GM04504 (cell line): Measurements from ENCODE around the gene VSIG8.
A peak's percentile ranks its signal among the peaks of the same experiment; 100 is the strongest.

ENCODE experiments used
- DNase-seq: peaks from one replicate; pipeline ENCODE4 v3.0.0-alpha.2; 2012; ENCODE audit warnings: low read depth

VSIG8 gene

GRCh38 chr1:159829273-159829634 lies 33.2 kb downstream of the VSIG8 start:
- DNase-seq: no peak

GRCh38 chr1:159828581-159829272 lies 33.7 kb downstream of the VSIG8 start:
- DNase-seq: no peak

- DNase-seq: no peak
These were observed 34.3 kb downstream of the VSIG8 start for GRCh38 chr1:159828176-159828575.

- no peak for DNase-seq
These were observed 34.9 kb downstream of the VSIG8 start for GRCh38 chr1:159827549-159827948.

GRCh38 chr1:159827102-159827490 lies 35.4 kb downstream of the VSIG8 start:
- DNase-seq: no peak

- no peak for DNase-seq
These were observed 35.9 kb downstream of the VSIG8 start, which contains the start of gene SLAMF8 for GRCh38 chr1:159826441-159827101. SLAMF8 (plus strand) TSS chr1:159826873; CDS start chr1:159826899, 26 bp downstream.

GRCh38 chr1:159825564-159825963 lies 36.9 kb downstream of the VSIG8 start:
- no peak for DNase-seq

- no peak for DNase-seq
These were observed 39.1 kb downstream of the VSIG8 start for GRCh38 chr1:159823406-159823805.

- DNase-seq: no peak
These were observed 41.1 kb downstream of the VSIG8 start for GRCh38 chr1:159821171-159821867.

GRCh38 chr1:159817276-159818041 lies 45.0 kb downstream of the VSIG8 start:
- DNase-seq: peak; percentile 24

GRCh38 chr1:159815926-159816325 lies 46.5 kb downstream of the VSIG8 start:
- no peak for DNase-seq

GRCh38 chr1:159804924-159805323 lies 57.5 kb downstream of the VSIG8 start:
- no peak for DNase-seq
